IPS-15b (cell line): Measurements from ENCODE around the gene HIVEP3.

ENCODE experiments used
- H3K27me3 ChIP-seq: one replicate; pipeline ENCODE4 v1.6.1; 2013; ENCODE audit warnings: low read length; ENCODE audit not compliant: control insufficient read depth, insufficient read depth
- H3K36me3 ChIP-seq: one replicate; pipeline ENCODE4 v1.6.1; 2013; ENCODE audit warnings: low read length; ENCODE audit not compliant: control insufficient read depth, insufficient read depth
- H3K4me1 ChIP-seq: one replicate; pipeline ENCODE4 v1.6.1; 2013; ENCODE audit warnings: mild to moderate bottlenecking, low read length; ENCODE audit not compliant: control insufficient read depth, insufficient read depth
- H3K4me3 ChIP-seq: one replicate; pipeline ENCODE4 v1.5.1; 2013; ENCODE audit warnings: low read depth, low read length
- H3K9ac ChIP-seq: one replicate; pipeline ENCODE4 v1.6.1; 2013; ENCODE audit warnings: low read depth, mild to moderate bottlenecking, low read length
- H3K9me3 ChIP-seq: one replicate; pipeline ENCODE4 v1.6.1; 2013; ENCODE audit warnings: mild to moderate bottlenecking, low read length; ENCODE audit not compliant: control insufficient read depth, insufficient read depth

HIVEP3 gene

GRCh38 chr1:41837691-41838090, 81.0 kb downstream of the HIVEP3 start:
- H3K36me3 ChIP-seq, result no peaks in the 10 kb centered on the region
- no peaks in the 10 kb centered on the region for H3K4me1 ChIP-seq
- no peak overlapping the region for H3K9ac ChIP-seq
- no peaks in the 10 kb centered on the region for H3K9me3 ChIP-seq
- H3K27me3 ChIP-seq, result no peaks in the 10 kb centered on the region
- no peak overlapping the region for H3K4me3 ChIP-seq

- Histone ChIP-seq H3K36me3 (no peaks in the 10 kb centered on the region), H3K9me3 (no peaks in the 10 kb centered on the region), H3K27me3 (no peaks in the 10 kb centered on the region), H3K4me3 (no peak overlapping the region), H3K4me1 (no peaks in the 10 kb centered on the region), H3K9ac (no peak overlapping the region)
Measured at GRCh38 chr1:41835485-41835884, 83.2 kb downstream of the HIVEP3 start.

- Histone ChIP-seq H3K4me1 (no peaks in the 10 kb centered on the region), H3K27me3 (no peaks in the 10 kb centered on the region), H3K9me3 (no peaks in the 10 kb centered on the region), H3K4me3 (no peak overlapping the region), H3K36me3 (no peaks in the 10 kb centered on the region), H3K9ac (no peak overlapping the region)
Measured at GRCh38 chr1:41833519-41834000, 85.2 kb downstream of the HIVEP3 start.

- H3K4me3 ChIP-seq, result no peak overlapping the region
- H3K27me3 ChIP-seq, result no peaks in the 10 kb centered on the region
- no peak overlapping the region for H3K9ac ChIP-seq
- no peaks in the 10 kb centered on the region for H3K36me3 ChIP-seq
- H3K4me1 ChIP-seq, result no peaks in the 10 kb centered on the region
- no peaks in the 10 kb centered on the region for H3K9me3 ChIP-seq
Measured at GRCh38 chr1:41830726-41831125, 88.0 kb downstream of the HIVEP3 start.

- Histone ChIP-seq H3K36me3 (no peaks in the 10 kb centered on the region), H3K4me1 (peaks cover 12% of the 10 kb centered on the region), H3K27me3 (no peaks in the 10 kb centered on the region), H3K9me3 (no peaks in the 10 kb centered on the region), H3K9ac (no peak overlapping the region), H3K4me3 (no peak overlapping the region)
Measured at GRCh38 chr1:41827991-41828570, 90.6 kb downstream of the HIVEP3 start.

- no peak overlapping the region for H3K9ac ChIP-seq
Measured at GRCh38 chr1:41823471-41823870, 95.3 kb downstream of the HIVEP3 start.

GRCh38 chr1:41822866-41823265, 95.9 kb downstream of the HIVEP3 start:
- no peaks in the 10 kb centered on the region for H3K36me3 ChIP-seq
- no peak overlapping the region for H3K4me3 ChIP-seq
- H3K27me3 ChIP-seq, result no peaks in the 10 kb centered on the region
- peaks cover 13% of the 10 kb centered on the region for H3K4me1 ChIP-seq
- no peak overlapping the region for H3K9ac ChIP-seq
- H3K9me3 ChIP-seq, result no peaks in the 10 kb centered on the region

More at GRCh38 chr1:41823471-41823870, 95.3 kb downstream of the HIVEP3 start:
- no peaks in the 10 kb centered on the region for H3K9me3 ChIP-seq
- H3K36me3 ChIP-seq, result no peaks in the 10 kb centered on the region
- peaks cover 13% of the 10 kb centered on the region for H3K4me1 ChIP-seq
- H3K4me3 ChIP-seq, result no peak overlapping the region
- H3K27me3 ChIP-seq, result no peaks in the 10 kb centered on the region

GRCh38 chr1:41819843-41820242, 98.9 kb downstream of the HIVEP3 start:
- no peak overlapping the region for H3K9ac ChIP-seq
- peaks cover 13% of the 10 kb centered on the region for H3K4me1 ChIP-seq

GRCh38 chr1:41819069-41819468, 99.7 kb downstream of the HIVEP3 start:
- H3K4me3 ChIP-seq, result no peak overlapping the region
- no peaks in the 10 kb centered on the region for H3K27me3 ChIP-seq
- H3K9ac ChIP-seq, result no peak overlapping the region
- H3K36me3 ChIP-seq, result no peaks in the 10 kb centered on the region
- H3K9me3 ChIP-seq, result no peaks in the 10 kb centered on the region
- peaks cover 10% of the 10 kb centered on the region for H3K4me1 ChIP-seq

More at GRCh38 chr1:41819843-41820242, 98.9 kb downstream of the HIVEP3 start:
- Histone ChIP-seq H3K4me3 (no peak overlapping the region), H3K36me3 (no peaks in the 10 kb centered on the region), H3K27me3 (no peaks in the 10 kb centered on the region), H3K9me3 (no peaks in the 10 kb centered on the region)

GRCh38 chr1:41816061-41816460, 102.7 kb downstream of the HIVEP3 start:
- Histone ChIP-seq H3K27me3 (no peaks in the 10 kb centered on the region), H3K4me1 (no peaks in the 10 kb centered on the region), H3K4me3 (no peak overlapping the region), H3K9ac (no peak overlapping the region), H3K36me3 (no peaks in the 10 kb centered on the region), H3K9me3 (no peaks in the 10 kb centered on the region)

- no peaks in the 10 kb centered on the region for H3K36me3 ChIP-seq
- H3K4me1 ChIP-seq, result no peaks in the 10 kb centered on the region
- no peak overlapping the region for H3K9ac ChIP-seq
- H3K4me3 ChIP-seq, result no peak overlapping the region
- no peaks in the 10 kb centered on the region for H3K27me3 ChIP-seq
- H3K9me3 ChIP-seq, result no peaks in the 10 kb centered on the region
Measured at GRCh38 chr1:41813755-41814745, 104.7 kb downstream of the HIVEP3 start.

GRCh38 chr1:41813226-41813625, 105.5 kb downstream of the HIVEP3 start:
- Histone ChIP-seq H3K27me3 (no peaks in the 10 kb centered on the region), H3K9ac (no peak overlapping the region), H3K36me3 (no peaks in the 10 kb centered on the region), H3K4me3 (no peak overlapping the region), H3K4me1 (no peaks in the 10 kb centered on the region), H3K9me3 (no peaks in the 10 kb centered on the region)
